Measurements from ENCODE around the gene WDR87. TPM values are rescaled to one million over a fixed set of nuclear protein-coding genes. Genes with fewer than 3 reads are reported as not detected.

WDR87 gene
- total and polyA plus RNA-seq, 4 experiments from 2014 or later = not detected

GRCh38 chr19:37950471-37951175 is 44.2 kb upstream of the WDR87 start:
- ChIA-PET CTCF (ENCODE audit: partially characterized antibody) (no interaction called here), POLR2A (ENCODE audit: partially characterized antibody) (no interaction called here)
- Histone ChIP-seq H3K36me3 (ENCODE audit: insufficient read depth, low read length) (no peaks in the 10 kb centered on the region), H3K9me3 (ENCODE audit: control insufficient read depth in 1 of 2, low read length in 2 of 2) (no peaks in the 10 kb centered on the region), H3K27me3 (ENCODE audit: insufficient read depth, low read length) (no peaks in the 10 kb centered on the region), H3K4me3 (ENCODE audit: low read length in 2 of 2) (no peak overlapping the region), H3K27ac (ENCODE audit: low read depth, low read length) (no peak overlapping the region), H3K4me1 (ENCODE audit: insufficient read depth, low read length) (no peaks in the 10 kb centered on the region)
- peaks cover 0 to 13% (median 5%) of the 10 kb centered on the region in 8 donors for H3K9me3 Mint-ChIP-seq
- DNase-seq = no peak
- intact Hi-C loops (cut with micrococcal nuclease) = no loop called here
- H3K4me1 Mint-ChIP-seq = peaks cover 0 to 6% (median 3%) of the 10 kb centered on the region in 4 donors
- no peak overlapping the region for H3K4me3 Mint-ChIP-seq
- no peaks in the 10 kb centered on the region for H3K27me3 Mint-ChIP-seq
- H3K27ac Mint-ChIP-seq = no peak overlapping the region
- H3K36me3 Mint-ChIP-seq = peaks cover 10 to 15% of the 10 kb centered on the region in 2 donors

DNA sequence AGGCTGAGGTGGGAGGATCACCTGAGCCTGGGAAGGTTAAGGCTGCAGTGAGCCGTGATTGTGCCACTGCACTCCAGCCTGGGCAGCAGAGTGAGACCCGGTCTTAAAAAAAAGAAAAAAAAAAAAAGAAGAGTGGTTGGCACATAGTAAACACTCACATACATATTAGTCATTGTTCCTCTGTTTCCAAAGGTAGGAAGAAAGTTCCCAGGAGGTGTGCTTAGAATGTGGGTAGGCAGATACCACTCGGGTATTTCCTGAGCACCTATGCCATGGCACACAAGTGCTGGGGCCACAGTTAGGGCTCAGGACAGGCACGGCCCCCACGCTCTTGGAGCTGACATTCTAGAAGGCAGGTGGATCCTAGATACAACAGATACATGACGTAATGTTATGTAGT is 42.0 kb upstream of the WDR87 start:
- Mint-ChIP-seq H3K4me3 (no peak overlapping the region), H3K9me3 (peaks cover 0 to 2% (median 0%) of the 10 kb centered on the region in 8 donors), H3K27ac (no peak overlapping the region), H3K36me3 (peaks cover 7 to 13% of the 10 kb centered on the region in 2 donors), H3K27me3 (no peaks in the 10 kb centered on the region), H3K4me1 (peaks cover 0 to 4% (median 0%) of the 10 kb centered on the region in 4 donors)
- no peaks in the 10 kb centered on the region for H3K4me1 ChIP-seq (ENCODE audit: insufficient read depth, low read length)
- intact Hi-C loops (cut with micrococcal nuclease) = no loop called here
- DNase-seq = no peak
- H3K4me3 ChIP-seq (ENCODE audit: low read length in 2 of 2) = no peak overlapping the region
- POLR2A ChIA-PET (ENCODE audit: partially characterized antibody) = no interaction called here
- no peaks in the 10 kb centered on the region for H3K9me3 ChIP-seq (ENCODE audit: control insufficient read depth in 1 of 2, low read length in 2 of 2)
- no peaks in the 10 kb centered on the region for H3K27me3 ChIP-seq (ENCODE audit: insufficient read depth, low read length)
- no peak overlapping the region for H3K27ac ChIP-seq (ENCODE audit: low read depth, low read length)
- no peaks in the 10 kb centered on the region for H3K36me3 ChIP-seq (ENCODE audit: insufficient read depth, low read length)
- CTCF ChIA-PET (ENCODE audit: partially characterized antibody) = no interaction called here

GRCh38 chr19:37947778-37948177 is 41.4 kb upstream of the WDR87 start:
- H3K4me1 Mint-ChIP-seq = peaks cover 0 to 9% (median 0%) of the 10 kb centered on the region in 4 donors
- Histone ChIP-seq H3K4me1 (ENCODE audit: insufficient read depth, low read length) (no peaks in the 10 kb centered on the region), H3K36me3 (ENCODE audit: insufficient read depth, low read length) (no peaks in the 10 kb centered on the region), H3K9me3 (ENCODE audit: control insufficient read depth in 1 of 2, low read length in 2 of 2) (no peaks in the 10 kb centered on the region), H3K4me3 (ENCODE audit: low read length in 2 of 2) (no peak overlapping the region), H3K27ac (ENCODE audit: low read depth, low read length) (no peak overlapping the region), H3K27me3 (ENCODE audit: insufficient read depth, low read length) (no peaks in the 10 kb centered on the region)
- DNase-seq = no peak
- no peaks in the 10 kb centered on the region for H3K27me3 Mint-ChIP-seq
- H3K36me3 Mint-ChIP-seq = peaks cover 7 to 18% of the 10 kb centered on the region in 2 donors
- ChIA-PET POLR2A (ENCODE audit: partially characterized antibody) (no interaction called here), CTCF (ENCODE audit: partially characterized antibody) (no interaction called here)
- H3K4me3 Mint-ChIP-seq = no peak overlapping the region
- H3K9me3 Mint-ChIP-seq = peaks cover 0 to 2% (median 0%) of the 10 kb centered on the region in 8 donors
- H3K27ac Mint-ChIP-seq = peak overlapping the region in 1 of 7 donors; percentile 7
- intact Hi-C loops (cut with micrococcal nuclease) = no loop called here

- H3K4me1 Mint-ChIP-seq = peaks cover 0 to 9% (median 1%) of the 10 kb centered on the region in 4 donors
- H3K9me3 Mint-ChIP-seq = peaks cover 0 to 2% (median 0%) of the 10 kb centered on the region in 8 donors
- Histone ChIP-seq H3K27me3 (ENCODE audit: insufficient read depth, low read length) (no peaks in the 10 kb centered on the region), H3K4me3 (ENCODE audit: low read length in 2 of 2) (no peak overlapping the region), H3K4me1 (ENCODE audit: insufficient read depth, low read length) (no peaks in the 10 kb centered on the region), H3K27ac (ENCODE audit: low read depth, low read length) (no peak overlapping the region), H3K9me3 (ENCODE audit: control insufficient read depth in 1 of 2, low read length in 2 of 2) (no peaks in the 10 kb centered on the region), H3K36me3 (ENCODE audit: insufficient read depth, low read length) (no peaks in the 10 kb centered on the region)
- no peak for DNase-seq
- no peaks in the 10 kb centered on the region for H3K27me3 Mint-ChIP-seq
- peaks cover 6 to 20% of the 10 kb centered on the region in 2 donors for H3K36me3 Mint-ChIP-seq
- intact Hi-C loops (cut with micrococcal nuclease) = no loop called here
- H3K4me3 Mint-ChIP-seq = no peak overlapping the region
- CTCF ChIA-PET (ENCODE audit: partially characterized antibody) = no interaction called here
- POLR2A ChIA-PET (ENCODE audit: partially characterized antibody) = no interaction called here
- no peak overlapping the region for H3K27ac Mint-ChIP-seq
Observed at GRCh38 chr19:37946132-37946531, 39.7 kb upstream of the WDR87 start.

DNA sequence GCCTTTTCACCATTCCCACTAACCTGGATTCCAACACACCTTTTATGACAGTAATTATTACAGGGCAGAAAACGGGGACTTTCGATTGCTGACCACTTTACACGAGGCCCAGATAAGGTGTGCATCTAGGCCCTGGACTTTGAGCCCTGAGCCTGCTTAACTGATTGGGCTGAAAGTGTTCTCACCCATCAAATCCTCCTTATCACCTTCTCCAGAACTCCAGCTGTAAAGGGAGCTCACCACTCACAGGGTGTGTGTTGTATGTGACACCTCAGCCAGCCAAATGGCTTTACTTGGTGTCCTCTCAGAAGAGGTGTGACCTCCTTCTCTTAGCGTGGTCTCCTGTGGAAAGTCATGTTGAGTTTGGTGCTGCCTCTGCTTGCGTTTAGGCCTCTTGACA is 37.1 kb upstream of the WDR87 start:
- H3K4me1 ChIP-seq (ENCODE audit: insufficient read depth, low read length) = no peaks in the 10 kb centered on the region
- no peak overlapping the region for H3K4me3 Mint-ChIP-seq
- peaks cover 0 to 29% of the 10 kb centered on the region in 2 donors for H3K36me3 Mint-ChIP-seq
- H3K9me3 ChIP-seq (ENCODE audit: control insufficient read depth in 1 of 2, low read length in 2 of 2) = no peaks in the 10 kb centered on the region
- ChIA-PET CTCF (ENCODE audit: partially characterized antibody) (no interaction called here), POLR2A (ENCODE audit: partially characterized antibody) (no interaction called here)
- no peak overlapping the region for H3K4me3 ChIP-seq (ENCODE audit: low read length in 2 of 2)
- H3K27ac ChIP-seq (ENCODE audit: low read depth, low read length) = no peak overlapping the region
- no peaks in the 10 kb centered on the region for H3K27me3 ChIP-seq (ENCODE audit: insufficient read depth, low read length)
- peak overlapping the region in 1 of 7 donors; percentile 77 for H3K27ac Mint-ChIP-seq
- intact Hi-C loops (cut with micrococcal nuclease) = no loop called here
- H3K4me1 Mint-ChIP-seq = peaks cover 0 to 9% (median 4%) of the 10 kb centered on the region in 4 donors
- no peaks in the 10 kb centered on the region for H3K27me3 Mint-ChIP-seq
- no peak for DNase-seq
- peaks cover 0 to 2% (median 0%) of the 10 kb centered on the region in 8 donors for H3K9me3 Mint-ChIP-seq
- H3K36me3 ChIP-seq (ENCODE audit: insufficient read depth, low read length) = no peaks in the 10 kb centered on the region

DNA sequence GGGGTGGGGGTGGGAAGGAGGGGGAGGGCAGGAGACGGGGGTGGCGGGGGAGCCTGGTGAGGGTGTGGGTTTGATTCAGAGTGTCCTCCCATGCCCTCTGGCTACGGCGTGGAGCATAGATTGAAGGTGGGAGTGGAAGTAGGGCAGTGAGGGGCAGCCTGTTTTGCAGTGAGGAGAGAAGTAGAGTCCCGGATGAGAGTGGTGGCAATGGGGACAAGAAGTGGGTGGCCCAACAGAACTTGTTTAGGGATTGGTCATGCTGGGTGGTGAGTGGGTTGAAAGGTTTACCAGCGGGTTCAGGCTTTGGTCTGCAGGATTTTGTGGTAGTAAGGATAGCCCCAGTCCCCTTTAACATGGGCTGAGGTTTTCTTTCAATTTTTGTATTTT is 36.1 kb upstream of the WDR87 start:
- H3K27me3 ChIP-seq (ENCODE audit: insufficient read depth, low read length) = no peaks in the 10 kb centered on the region
- H3K4me3 ChIP-seq (ENCODE audit: low read length in 2 of 2) = no peak overlapping the region
- Mint-ChIP-seq H3K27me3 (no peaks in the 10 kb centered on the region), H3K4me1 (peaks cover 0 to 11% (median 4%) of the 10 kb centered on the region in 4 donors), H3K27ac (no peak overlapping the region), H3K9me3 (peaks cover 0 to 2% (median 0%) of the 10 kb centered on the region in 8 donors), H3K36me3 (peaks cover 0 to 29% of the 10 kb centered on the region in 2 donors), H3K4me3 (no peak overlapping the region)
- no peak for DNase-seq
- H3K9me3 ChIP-seq (ENCODE audit: control insufficient read depth in 1 of 2, low read length in 2 of 2) = no peaks in the 10 kb centered on the region
- intact Hi-C loops (cut with micrococcal nuclease) = no loop called here
- ChIA-PET POLR2A (ENCODE audit: partially characterized antibody) (no interaction called here), CTCF (ENCODE audit: partially characterized antibody) (no interaction called here)
- H3K27ac ChIP-seq (ENCODE audit: low read depth, low read length) = no peak overlapping the region
- H3K36me3 ChIP-seq (ENCODE audit: insufficient read depth, low read length) = no peaks in the 10 kb centered on the region
- H3K4me1 ChIP-seq (ENCODE audit: insufficient read depth, low read length) = no peaks in the 10 kb centered on the region

- no peak overlapping the region for H3K27ac Mint-ChIP-seq
- intact Hi-C loops (cut with micrococcal nuclease) = no loop called here
- POLR2A ChIA-PET (ENCODE audit: partially characterized antibody) = no interaction called here
- peaks cover 0 to 29% of the 10 kb centered on the region in 2 donors for H3K36me3 Mint-ChIP-seq
- no peaks in the 10 kb centered on the region for H3K27me3 Mint-ChIP-seq
- H3K4me3 Mint-ChIP-seq = peak overlapping the region in 1 of 8 donors; percentile 41
- H3K4me1 Mint-ChIP-seq = peaks cover 0 to 10% (median 4%) of the 10 kb centered on the region in 4 donors
- no peaks in the 10 kb centered on the region for H3K9me3 ChIP-seq (ENCODE audit: control insufficient read depth in 1 of 2, low read length in 2 of 2)
- no peak for DNase-seq
- H3K4me1 ChIP-seq (ENCODE audit: insufficient read depth, low read length) = no peaks in the 10 kb centered on the region
- H3K27me3 ChIP-seq (ENCODE audit: insufficient read depth, low read length) = no peaks in the 10 kb centered on the region
- CTCF ChIA-PET (ENCODE audit: partially characterized antibody) = no interaction called here
- H3K4me3 ChIP-seq (ENCODE audit: low read length in 2 of 2) = no peak overlapping the region
- no peak overlapping the region for H3K27ac ChIP-seq (ENCODE audit: low read depth, low read length)
- H3K36me3 ChIP-seq (ENCODE audit: insufficient read depth, low read length) = no peaks in the 10 kb centered on the region
- H3K9me3 Mint-ChIP-seq = peaks cover 0 to 2% (median 0%) of the 10 kb centered on the region in 8 donors
Observed at GRCh38 chr19:37941782-37942515, 35.6 kb upstream of the WDR87 start.

All from CD4-positive, alpha-beta memory T cell (primary cell).